Gastroesophageal sphincter (tissue), 4 donors: ENCODE results near the gene MEGF8. TPM values are rescaled to one million over a fixed set of nuclear protein-coding genes. Genes with fewer than 3 reads are reported as not detected.

Experiments used
- ATAC-seq: fragments of 150-250 bp; one replicate; pipeline ENCODE4 v1.9.1; 2016; ENCODE audit warnings: mild to moderate bottlenecking, moderate library complexity
- H3K27ac ChIP-seq, 4 donors: fragments of 200-600 bp; sonication (generic) in 3 of 4; 1 replicate in 3 of 4; 2 replicates in 1 of 4; pipeline ENCODE4 v1.5.1; 2016 to 2019
- H3K27me3 ChIP-seq: fragments of 200-600 bp; sonication (generic); one replicate; pipeline ENCODE4 v1.5.1; 2019
- H3K36me3 ChIP-seq, 2 donors: fragments of 200-600 bp; sonication (generic); one replicate each; pipeline ENCODE4 v1.5.1; 2019; ENCODE audit warnings: control low read depth in 1 of 2
- H3K4me1 ChIP-seq, 3 donors: fragments of 200-600 bp; sonication (generic); 1 replicate in 2 of 3; 2 replicates in 1 of 3; pipeline ENCODE4 v1.5.1; 2016 to 2019; ENCODE audit warnings: control low read depth in 2 of 3
- H3K4me3 ChIP-seq, 2 donors: fragments of 200-600 bp; sonication (generic); one replicate each; pipeline ENCODE4 v1.5.1; 2019; ENCODE audit warnings: mild to moderate bottlenecking in 1 of 2, moderate library complexity in 1 of 2
- H3K9me3 ChIP-seq, 3 donors: fragments of 200-600 bp; sonication (generic); one replicate each; pipeline ENCODE4 v1.5.1; 2017 to 2019; ENCODE audit warnings: control low read depth in 2 of 3
- CTCF ChIP-seq, 4 experiments: fragments of 200-600 bp in 2 of 4; fragments of 450-650 bp in 2 of 4; sonication (generic) in 1 of 4; IDR thresholded peaks; one replicate each; pipeline ENCODE4 v1.5.1; 2017 to 2019; ENCODE audit warnings: antibody characterized with exemption in 4 of 4, mild to moderate bottlenecking in 2 of 4, moderate library complexity in 2 of 4
- EP300 ChIP-seq: sonication (generic); formaldehyde crosslinking; IDR thresholded peaks from one replicate; pipeline ENCODE4 v1.6.1; 2017; ENCODE audit warnings: antibody characterized with exemption, mild to moderate bottlenecking
- POLR2A ChIP-seq, 2 donors: fragments of 450-650 bp; IDR thresholded peaks; one replicate each; pipeline ENCODE4 v1.6.1; 2017; ENCODE audit warnings: antibody characterized with exemption in 2 of 2, mild to moderate bottlenecking in 2 of 2, moderate library complexity in 1 of 2
- POLR2AphosphoS5 ChIP-seq: sonication (generic); formaldehyde crosslinking; IDR thresholded peaks from one replicate; pipeline ENCODE4 v1.6.1; 2017; ENCODE audit warnings: antibody characterized with exemption
- WGBS, 2 donors: methylation state at CpG; one replicate each; pipeline ENCODE4 v1.1.5; 2018; ENCODE audit warnings: low coverage in 1 of 2; 5-methylcytosine and 5-hydroxymethylcytosine counted together
- total RNA-seq, 4 donors: library from RNA; depleted of rRNA; stranded (reverse); fragments of >200 nt; gene quantifications; one replicate each; pipeline ENCODE4 v1.1.0, GENCODE V29; 2016

Gene MEGF8
- total RNA-seq, 4 donors from 2014 or later: 13.9 to 44.4 (median 18.1) TPM

GRCh38 chr19:42289556-42290041, 35.8 kb upstream of the MEGF8 start:
- H3K4me1 ChIP-seq: peaks cover 0 to 39% (median 20%) of the 10 kb centered on the region in 3 donors
- H3K9me3 ChIP-seq: no peaks in the 10 kb centered on the region
- H3K27ac ChIP-seq: no peak overlapping the region
- no peak for ATAC-seq
- peaks cover 0 to 80% of the 10 kb centered on the region in 2 donors for H3K36me3 ChIP-seq
- no peaks in the 10 kb centered on the region for H3K27me3 ChIP-seq
- H3K4me3 ChIP-seq: no peak overlapping the region
- WGBS, 2 donors: 60 to 100% methylated on average over 1 of the region's 8 CpGs
- TF ChIP-seq POLR2AphosphoS5 (no peak), POLR2A (IDR thresholded peaks at IDR 0.05) (no peak), CTCF (IDR thresholded peaks at IDR 0.05) (no peak), EP300 (no peak)

GRCh38 chr19:42290136-42290522, 35.3 kb upstream of the MEGF8 start:
- H3K36me3 ChIP-seq: peaks cover 0 to 85% of the 10 kb centered on the region in 2 donors
- WGBS, 2 donors: 100% methylated on average over 2 of the region's 13 CpGs; no CpG with 5 or more reads in 1 of the 2 donors
- H3K4me3 ChIP-seq: no peak overlapping the region
- TF ChIP-seq EP300: no peak
- H3K9me3 ChIP-seq: no peaks in the 10 kb centered on the region
- no peak overlapping the region for H3K27ac ChIP-seq
- no peaks in the 10 kb centered on the region for H3K27me3 ChIP-seq
- H3K4me1 ChIP-seq: peaks cover 0 to 34% (median 18%) of the 10 kb centered on the region in 3 donors
- no peak for ATAC-seq

GRCh38 chr19:42290523-42291434, 34.7 kb upstream of the MEGF8 start:
- H3K36me3 ChIP-seq: peaks cover 0 to 89% of the 10 kb centered on the region in 2 donors
- H3K27me3 ChIP-seq: no peaks in the 10 kb centered on the region

GRCh38 chr19:42291435-42291810, 34.0 kb upstream of the MEGF8 start:
- Histone ChIP-seq H3K9me3 (no peaks in the 10 kb centered on the region), H3K27ac (peak overlapping the region in 1 of 4 donors; percentile 38), H3K27me3 (no peaks in the 10 kb centered on the region), H3K4me3 (no peak overlapping the region), H3K4me1 (peaks cover 0 to 30% (median 5%) of the 10 kb centered on the region in 3 donors), H3K36me3 (peaks cover 0 to 89% of the 10 kb centered on the region in 2 donors)
- TF ChIP-seq POLR2A (IDR thresholded peaks at IDR 0.05): no peak
- TF ChIP-seq CTCF (IDR thresholded peaks at IDR 0.05): no peak
- ATAC-seq: no peak
- 27 to 37% methylated on average over 7 to 8 of the region's 9 CpGs for WGBS, 2 donors

More at GRCh38 chr19:42290523-42291434, 34.7 kb upstream of the MEGF8 start:
- no peak overlapping the region for H3K4me3 ChIP-seq
- ATAC-seq: no peak
- H3K9me3 ChIP-seq: no peaks in the 10 kb centered on the region
- peak overlapping the region in 1 of 4 donors; percentile 38 for H3K27ac ChIP-seq
- WGBS, 2 donors: 89% methylated on average over 3 of the region's 31 CpGs; no CpG with 5 or more reads in 1 of the 2 donors
- peaks cover 0 to 31% (median 12%) of the 10 kb centered on the region in 3 donors for H3K4me1 ChIP-seq
- TF ChIP-seq POLR2AphosphoS5 (no peak), CTCF (IDR thresholded peaks at IDR 0.05) (peak in 3 of 4 experiments; percentile 28 to 52 (median 47))

- Histone ChIP-seq H3K4me3 (no peak overlapping the region), H3K27me3 (no peaks in the 10 kb centered on the region), H3K27ac (no peak overlapping the region), H3K4me1 (peaks cover 0 to 21% (median 0%) of the 10 kb centered on the region in 3 donors), H3K9me3 (no peaks in the 10 kb centered on the region), H3K36me3 (peaks cover 0 to 82% of the 10 kb centered on the region in 2 donors)
- TF ChIP-seq POLR2AphosphoS5 (no peak), CTCF (IDR thresholded peaks at IDR 0.05) (no peak), POLR2A (IDR thresholded peaks at IDR 0.05) (no peak)
- WGBS, 2 donors: 81 to 94% methylated on average over 3 to 8 of the region's 27 CpGs
- ATAC-seq: no peak
These were observed 33.1 kb upstream of the MEGF8 start for GRCh38 chr19:42292042-42292960.
